ENCODE data around the gene AGAP1.

AGAP1 gene

DNA sequence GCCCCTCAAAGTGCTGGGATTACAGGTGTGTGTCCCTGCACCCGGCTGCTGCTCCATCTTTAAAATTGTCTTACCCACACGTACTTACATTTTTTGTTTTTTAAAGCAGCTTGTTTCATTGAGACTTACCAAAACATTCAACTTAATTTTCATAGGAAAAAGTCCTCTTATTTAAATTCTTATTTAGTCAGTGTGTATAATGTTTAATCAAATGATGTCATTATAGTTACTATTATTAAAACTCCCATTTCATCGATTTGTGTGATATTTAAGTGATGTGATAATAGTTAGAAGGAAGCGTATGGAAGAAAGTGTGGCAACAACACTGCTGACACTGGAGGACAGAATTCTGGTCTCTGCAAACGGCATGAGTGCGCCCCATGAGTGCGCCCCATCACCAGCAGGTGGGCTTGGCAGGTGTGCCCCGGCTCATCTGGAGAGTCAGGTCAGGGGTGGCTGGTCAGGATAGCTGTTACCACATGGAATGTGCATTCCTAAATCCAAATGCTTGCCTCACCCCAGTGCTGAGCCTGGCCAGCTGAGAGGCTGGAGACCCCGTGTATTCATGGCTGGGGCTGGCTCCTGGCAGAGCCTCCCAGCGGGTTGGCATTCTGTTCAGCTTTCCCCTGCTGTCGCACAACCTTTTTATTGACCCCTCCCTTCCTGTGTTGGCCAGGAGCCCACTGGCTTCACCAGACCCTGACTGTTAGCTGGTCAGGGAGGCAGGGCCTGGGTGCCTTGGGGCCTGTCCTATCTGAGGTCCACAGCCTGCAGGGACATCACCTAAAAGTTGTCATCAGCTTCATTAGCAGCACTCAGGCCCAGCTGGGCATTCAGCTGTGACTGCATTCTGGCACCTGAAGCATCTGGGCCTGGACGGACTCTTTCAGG lies 79.7 kb downstream of the AGAP1 start:
- no peak for DNase-seq

GRCh38 chr2:235575431-235575830 lies 81.6 kb downstream of the AGAP1 start:
- DNase-seq: no peak

DNA sequence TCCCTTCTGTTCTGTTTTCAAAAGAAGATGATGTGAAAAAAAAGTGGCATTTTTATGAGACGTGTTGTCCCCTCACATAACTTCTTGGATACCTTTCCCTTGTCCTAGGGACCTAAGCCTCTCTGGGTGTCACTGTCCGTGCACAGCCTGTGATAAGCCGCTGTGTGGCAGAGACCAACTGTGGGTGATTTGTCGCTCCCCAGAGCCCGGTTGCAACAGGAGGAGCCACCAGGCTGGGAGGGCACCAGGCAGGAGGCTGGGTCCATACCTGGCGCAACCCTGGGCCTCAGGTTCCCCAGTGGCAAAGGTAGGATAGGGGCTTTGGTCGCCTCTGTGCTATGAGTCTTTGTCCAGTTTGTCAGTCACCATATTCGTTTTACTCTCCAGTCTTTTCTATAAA lies 82.1 kb downstream of the AGAP1 start:
- no peak for DNase-seq

GRCh38 chr2:235576337-235576910 lies 82.6 kb downstream of the AGAP1 start:
- no peak for DNase-seq

GRCh38 chr2:235577404-235578330 lies 83.8 kb downstream of the AGAP1 start:
- DNase-seq: no peak

GRCh38 chr2:235579128-235579527 lies 85.3 kb downstream of the AGAP1 start:
- no peak for DNase-seq

DNA sequence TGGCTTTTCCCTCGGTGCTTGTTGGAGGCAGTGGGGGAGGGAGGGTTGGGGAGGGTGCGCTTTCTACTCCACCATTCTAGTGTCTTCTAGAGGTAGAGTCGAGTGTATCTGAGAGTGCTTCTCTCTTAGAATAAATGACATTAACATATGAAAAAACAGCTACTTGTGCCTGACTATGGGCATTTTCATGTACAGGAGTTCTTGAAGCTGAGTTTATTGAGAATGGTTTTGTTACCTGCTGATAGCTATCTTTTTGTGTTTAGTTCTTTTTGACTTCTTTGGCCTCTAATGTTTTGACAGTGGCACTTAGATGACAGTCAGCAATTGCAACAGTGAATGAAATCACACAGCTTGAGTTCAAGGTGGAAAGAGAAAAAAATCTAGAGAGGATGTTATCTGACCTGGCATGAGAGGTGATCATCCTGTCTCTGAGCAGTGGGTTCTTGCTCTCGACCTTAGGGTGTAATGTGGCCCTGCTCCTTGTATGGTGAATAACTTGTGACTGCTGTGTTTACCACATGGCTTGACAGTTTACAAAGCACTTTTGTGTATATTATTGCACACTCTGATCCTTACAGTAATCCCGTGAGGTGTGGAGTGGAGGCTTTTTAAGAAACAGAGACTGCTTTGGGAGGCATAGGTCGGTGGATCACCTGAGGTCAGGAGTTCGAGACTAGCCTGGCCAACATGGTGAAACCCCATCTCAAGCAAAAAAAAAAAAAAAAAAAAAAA lies 86.7 kb downstream of the AGAP1 start:
- no peak for DNase-seq

DNA sequence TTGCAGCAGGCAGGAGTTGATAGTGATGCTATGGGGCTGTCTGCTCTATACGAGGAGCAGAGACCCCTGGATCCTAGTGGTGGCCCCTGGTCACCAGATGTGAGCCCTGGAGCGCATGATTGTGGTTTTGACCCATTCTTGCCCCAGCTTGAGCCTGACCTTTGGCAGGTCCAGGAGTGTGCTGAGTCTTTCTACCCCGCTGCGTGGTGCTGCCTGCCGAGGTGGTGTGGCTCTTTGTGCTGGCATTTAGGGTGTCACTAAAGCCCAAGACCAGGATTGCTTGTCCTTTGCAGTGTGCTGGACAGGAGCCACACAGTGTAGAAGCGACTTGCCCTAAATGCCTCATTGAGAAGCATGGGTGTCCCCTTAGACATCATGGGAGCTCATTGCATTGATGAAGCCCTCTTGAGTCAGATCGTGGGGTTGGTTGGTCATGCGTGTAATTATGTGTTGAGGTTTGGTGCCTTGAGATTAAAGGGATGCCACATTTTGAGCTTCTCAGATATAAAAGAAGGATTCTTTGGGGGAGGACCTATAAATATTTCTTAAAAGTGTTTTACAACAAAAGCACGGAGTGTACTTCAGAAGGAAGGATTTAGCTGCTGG lies 88.3 kb downstream of the AGAP1 start:
- no peak for DNase-seq

GRCh38 chr2:235582729-235583128 lies 88.9 kb downstream of the AGAP1 start:
- DNase-seq: no peak

DNA sequence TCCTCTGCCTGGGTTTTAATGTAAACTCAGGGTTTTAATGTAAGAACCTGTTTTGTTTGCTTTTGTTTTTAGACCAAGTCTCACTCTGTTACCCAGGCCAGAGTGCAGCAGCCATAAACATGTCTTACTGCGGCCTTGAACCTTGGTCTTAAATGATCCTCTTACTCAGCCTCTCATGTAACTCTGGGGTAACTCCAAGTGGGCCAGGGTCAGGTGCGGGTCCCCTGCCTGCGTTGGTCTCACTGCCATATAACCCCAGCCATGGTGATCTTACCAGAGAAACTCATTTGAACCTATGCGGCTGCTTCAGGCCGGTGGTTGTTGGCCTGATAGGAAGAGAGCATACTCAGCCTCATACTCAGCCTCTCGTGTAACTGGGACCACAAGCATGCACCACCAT lies 89.3 kb downstream of the AGAP1 start:
- no peak for DNase-seq

- DNase-seq: no peak
Observed at GRCh38 chr2:235583925-235584637, 90.2 kb downstream of the AGAP1 start.

DNA sequence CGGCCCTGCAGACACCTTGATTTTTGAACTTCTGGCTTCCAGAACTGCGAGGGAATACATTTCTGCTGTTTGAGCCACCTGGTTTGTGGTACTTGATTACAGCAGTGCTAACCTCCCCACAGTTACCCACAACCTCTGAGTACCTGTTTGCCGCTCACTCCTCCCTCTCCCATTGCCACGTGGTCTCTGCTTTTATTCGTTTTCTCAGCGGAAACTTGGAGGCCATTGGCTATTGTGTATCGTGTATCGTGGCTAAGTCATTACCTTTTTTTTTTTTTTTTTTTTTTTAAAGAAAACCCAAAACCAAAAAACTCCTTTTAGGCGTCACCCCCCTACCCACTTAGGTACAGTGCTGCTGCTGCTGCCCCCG lies 90.8 kb downstream of the AGAP1 start:
- no peak for DNase-seq

DNA sequence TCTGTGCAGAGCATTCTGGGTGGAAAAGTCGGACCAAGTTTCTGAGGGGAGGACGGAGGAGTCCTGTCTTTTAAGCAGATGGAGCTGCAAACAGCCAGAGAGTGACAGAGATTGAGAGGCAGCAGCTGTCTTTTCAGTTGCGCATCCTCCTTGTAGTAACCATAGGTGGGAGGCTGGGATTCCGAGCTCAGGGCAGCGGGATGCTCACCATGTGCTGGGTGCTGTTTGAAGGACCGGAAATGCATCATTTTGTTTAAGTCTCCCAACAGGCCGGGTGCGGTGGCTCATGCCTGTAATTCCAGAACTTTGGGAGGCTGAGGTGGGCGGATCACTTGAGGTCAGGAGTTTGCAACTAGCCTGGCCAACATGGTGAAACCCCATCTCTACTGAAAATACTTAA lies 93.4 kb downstream of the AGAP1 start:
- DNase-seq: no peak

DNA sequence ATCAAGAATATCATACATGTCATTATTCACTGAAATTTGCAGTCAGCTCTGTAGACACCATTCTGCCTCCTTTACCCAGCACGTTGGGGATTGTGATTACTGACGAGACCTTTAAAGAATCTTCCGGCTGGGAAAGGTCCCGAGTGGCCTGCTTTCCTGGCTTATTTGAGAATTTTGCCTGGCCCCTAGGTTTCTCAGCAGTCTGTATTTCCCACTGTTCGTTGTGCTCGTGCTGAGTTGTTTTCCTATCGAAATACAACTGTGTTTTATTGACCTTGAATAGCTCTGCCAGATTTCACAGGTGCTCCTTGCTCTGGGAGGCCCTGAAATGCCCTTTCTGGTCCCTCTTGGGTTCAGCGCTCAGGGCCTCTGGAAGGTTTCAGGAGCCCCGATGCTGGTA lies 94.9 kb downstream of the AGAP1 start:
- no peak for DNase-seq

DNA sequence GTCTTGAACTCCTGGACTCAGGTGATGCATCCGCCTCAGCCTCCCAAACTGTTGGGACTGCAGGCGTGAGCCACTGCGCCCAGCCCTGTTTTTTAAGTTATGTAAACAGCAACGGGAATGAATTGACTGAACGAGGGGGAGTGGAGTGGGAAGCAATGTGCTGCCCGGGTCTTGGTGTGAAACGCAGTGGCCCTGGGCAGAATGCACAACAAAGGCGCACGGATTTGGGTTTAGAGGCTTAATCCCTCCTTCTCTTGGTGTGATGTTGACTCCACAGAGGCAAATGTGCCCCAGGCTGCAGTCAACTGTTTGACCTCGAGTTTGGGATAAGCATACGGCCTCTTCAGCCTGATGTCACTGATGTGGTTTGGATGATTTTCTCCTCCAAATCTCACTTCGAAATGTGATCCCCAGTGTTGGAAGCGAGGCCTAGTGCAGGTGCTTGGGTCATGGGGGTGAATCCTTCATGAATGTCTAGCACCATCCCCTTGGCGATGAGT lies 97.4 kb downstream of the AGAP1 start:
- no peak for DNase-seq

GRCh38 chr2:235591921-235592320 lies 98.1 kb downstream of the AGAP1 start:
- no peak for DNase-seq

GRCh38 chr2:235592430-235592829 lies 98.6 kb downstream of the AGAP1 start:
- no peak for DNase-seq

- no peak for DNase-seq
Observed at GRCh38 chr2:235592836-235593235, 99.0 kb downstream of the AGAP1 start.

GRCh38 chr2:235594041-235594440 lies 100.2 kb downstream of the AGAP1 start:
- peak; percentile 67 for DNase-seq

- no peak for DNase-seq
Observed at GRCh38 chr2:235594964-235595363, 101.1 kb downstream of the AGAP1 start.

- peak; percentile 57 for DNase-seq
Observed at GRCh38 chr2:235595422-235596010, 101.7 kb downstream of the AGAP1 start.
